ENCODE data around the gene SIRT5. TPM values are rescaled to one million over a fixed set of nuclear protein-coding genes. Genes with fewer than 3 reads are reported as not detected.

Gene SIRT5
- total RNA-seq, 1 experiment from 2014 or later = 14.3 TPM

GRCh38 chr6:13630499-13630898, 56.1 kb downstream of the SIRT5 start:
- H3K14ac ChIP-seq (ENCODE audit: insufficient read depth, low read length) = no peak overlapping the region
- no peak overlapping the region for H2BK15ac ChIP-seq (ENCODE audit: low read depth, low read length)
- H2BK5ac ChIP-seq (ENCODE audit: insufficient read length, low read length) = no peak overlapping the region
- no peaks in the 10 kb centered on the region for H3K4me1 ChIP-seq (ENCODE audit: insufficient read depth, low read length)
- WGBS (ENCODE audit: extremely low coverage, insufficient read length, low lambda C conversion rate) = no CpG with 5 or more reads among the region's 1 CpG
- H3K18ac ChIP-seq (ENCODE audit: insufficient read length, low read depth, low read length) = no peak overlapping the region
- Mint-ChIP-seq H3K27me3 (ENCODE audit: low read depth) (no peaks in the 10 kb centered on the region), H3K4me3 (no peak overlapping the region), H3K27ac (no peak overlapping the region), H3K36me3 (ENCODE audit: insufficient read depth in 1 of 3, low read depth in 3 of 3) (peaks cover 9 to 38% (median 36%) of the 10 kb centered on the region in 3 experiments; a peak in 6 of 7 replicates), H3K9me3 (no peaks in the 10 kb centered on the region), H3K4me1 (peaks cover 0 to 8% of the 10 kb centered on the region in 2 experiments; a peak in 2 of 4 replicates)
- H4K20me1 ChIP-seq (ENCODE audit: control insufficient read depth, insufficient read depth, insufficient read length) = no peaks in the 10 kb centered on the region
- H2BK12ac ChIP-seq (ENCODE audit: insufficient read length, low read depth, low read length) = no peak overlapping the region
- H3K79me1 ChIP-seq (ENCODE audit: insufficient read depth, low read depth, low read length, poor library complexity, severe bottlenecking) = no peaks in the 10 kb centered on the region
- no peak overlapping the region for H2BK20ac ChIP-seq (ENCODE audit: low read depth, low read length, poor library complexity, severe bottlenecking)
- H3K56ac ChIP-seq (ENCODE audit: insufficient read length, low read depth, low read length) = no peak overlapping the region
- H3K79me2 ChIP-seq (ENCODE audit: insufficient read depth, low read length) = no peaks in the 10 kb centered on the region
- H4K8ac ChIP-seq (replicated peaks; ENCODE audit: insufficient read length, low read depth, low read length) = no peak overlapping the region
- H3K27ac ChIP-seq (ENCODE audit: insufficient read length, low read depth, low read length) = no peak overlapping the region
- no peak for DNase-seq
- no peak overlapping the region for H3K23ac ChIP-seq (ENCODE audit: insufficient read length, low read depth, low read length)
- no peaks in the 10 kb centered on the region for H3K23me2 ChIP-seq (ENCODE audit: insufficient read length, low read depth, low read length, poor library complexity, severe bottlenecking)
- no peak overlapping the region for H4K5ac ChIP-seq (ENCODE audit: insufficient read length, low read depth, low read length)
- no peak overlapping the region for H3T11ph ChIP-seq (ENCODE audit: low read length)
- no peak overlapping the region for H4K91ac ChIP-seq (ENCODE audit: insufficient read length, low read depth, low read length)
- no peak overlapping the region for H2AK5ac ChIP-seq (ENCODE audit: insufficient read length, low read length)
- H2BK120ac ChIP-seq (ENCODE audit: low read depth, low read length, poor library complexity, severe bottlenecking) = no peak overlapping the region
- no peaks in the 10 kb centered on the region for H3K27me3 ChIP-seq (ENCODE audit: insufficient read depth, low read length)
- no peak overlapping the region for H2AFZ ChIP-seq (ENCODE audit: low read length)
- H3K4me2 ChIP-seq (ENCODE audit: insufficient read depth, insufficient read length, low read length) = no peak overlapping the region
- no peak overlapping the region for H3K9ac ChIP-seq (ENCODE audit: extremely low read depth, insufficient read length, low read length)
- no peak for TF ChIP-seq CTCF (conservative IDR thresholded peaks at IDR 0.05)
- H3K4ac ChIP-seq (ENCODE audit: low read depth, low read length) = no peak overlapping the region
- H3K9me3 ChIP-seq (ENCODE audit: control insufficient read depth, low read depth, low read length) = no peaks in the 10 kb centered on the region
